Panc1 (cell line): ENCODE measurements around the gene ANKRD13D. TPM values are rescaled to one million over a fixed set of nuclear protein-coding genes. Genes with fewer than 3 reads are reported as not detected.

Source experiments
- ATAC-seq: fragments of 200-7000 bp; cut with Tn5 transposase; 2 replicates; pipeline ENCODE4 v1.9.1; 2020; ENCODE audit warnings: mild to moderate bottlenecking, moderate library complexity
- BruUV-seq: library from RNA; stranded (reverse); fragments of 400-500 nt; replicated peaks from 2 replicates; lab custom pipeline; 2021; lab: Mats Ljungman, UMichigan
- CTCF ChIA-PET: fragments of 300-600 bp; sonication (Branson Sonifier 250); formaldehyde crosslinking; loops from one replicate; lab custom pipeline; 2022; ENCODE audit warnings: antibody characterized with exemption; lab: Charles Lee
- POLR2A ChIA-PET: fragments of 300-600 bp; sonication (Branson Sonifier 250); formaldehyde crosslinking; loops from one replicate; lab custom pipeline; 2022; ENCODE audit warnings: antibody characterized with exemption; lab: Charles Lee
- DNase-seq: peaks from one replicate; pipeline ENCODE4 v3.0.0-alpha.2; 2010; ENCODE audit warnings: low read depth, low spot score
- H3K27ac ChIP-seq: 2 replicates; pipeline ENCODE4 v1.5.1; 2011; ENCODE audit warnings: mild to moderate bottlenecking, low read length, inconsistent platforms
- H3K27me3 ChIP-seq: fragments of 200-500 bp; sonication (Bioruptor generic); 2 replicates; pipeline ENCODE4 v1.6.0; 2014; ENCODE audit warnings: low read length, inconsistent platforms; ENCODE audit not compliant: control insufficient read depth, insufficient read depth
- H3K36me3 ChIP-seq: fragments of 200-500 bp; sonication (Bioruptor generic); 2 replicates; pipeline ENCODE4 v1.5.1; 2014; ENCODE audit warnings: inconsistent platforms, mild to moderate bottlenecking, low read length, moderate library complexity; ENCODE audit not compliant: control insufficient read depth, insufficient read depth
- H3K4me1 ChIP-seq: 2 replicates; pipeline ENCODE4 v1.5.1; 2011; ENCODE audit warnings: inconsistent platforms, mild to moderate bottlenecking, low read length, moderate library complexity; ENCODE audit not compliant: control insufficient read depth, insufficient read depth
- H3K4me3 ChIP-seq, 2 experiments: 2 replicates each; pipeline ENCODE4 v1.5.1; 2011 to 2012; ENCODE audit warnings: low read depth in 2 of 2, low read length in 2 of 2, mild to moderate bottlenecking in 2 of 2, inconsistent platforms in 1 of 2, moderate library complexity in 1 of 2
- H3K9me3 ChIP-seq: fragments of 200-500 bp; sonication (Bioruptor generic); 2 replicates; pipeline ENCODE4 v1.5.1; 2014; ENCODE audit warnings: low read depth, mild to moderate bottlenecking, inconsistent platforms, low read length, moderate library complexity; ENCODE audit not compliant: control insufficient read depth, insufficient read depth
- CTCF ChIP-seq: fragments of 450-650 bp; IDR thresholded peaks from 2 replicates; pipeline ENCODE4 v1.5.1; 2017; ENCODE audit warnings: mild to moderate bottlenecking
- POLR2AphosphoS5 ChIP-seq: IDR thresholded peaks from 2 replicates; pipeline ENCODE4 v1.6.1; 2012; ENCODE audit warnings: mild to moderate bottlenecking, low read depth, low read length, moderate library complexity
- SIN3A ChIP-seq: IDR thresholded peaks from 2 replicates; pipeline ENCODE4 v1.6.1; 2012; ENCODE audit warnings: low read depth, mild to moderate bottlenecking, low read length, moderate library complexity, borderline replicate concordance; ENCODE audit not compliant: insufficient read depth
- TCF7L2 ChIP-seq: IDR thresholded peaks from 2 replicates; pipeline ENCODE4 v1.6.1; 2011; ENCODE audit warnings: mild to moderate bottlenecking, low read depth, low read length, inconsistent platforms
- in situ Hi-C: cut with HindIII; loops from 2 replicates; pipeline ENCODE4 v1.10.0; 2016; ENCODE audit warnings: low sequenced_read_pairs, low pct_unique_long_range_greater_than_20kb
- intact Hi-C: fragments of 100-400 bp; cut with micrococcal nuclease; formaldehyde crosslinking; loops from one replicate; pipeline ENCODE4 v1.10.0; 2022; ENCODE audit not compliant: unreplicated experiment
- total RNA-seq: library from RNA; stranded (reverse); gene quantifications from one replicate; pipeline ENCODE4 v1.2.1, GENCODE V29; 2021; ENCODE audit not compliant: unreplicated experiment
- TF ChIP-seq, protein P1 (sequence below), 2 experiments: IDR thresholded peaks; 2 replicates each; pipeline ENCODE4 v1.6.1; 2011 to 2012; ENCODE audit warnings: low read depth in 2 of 2, control low read depth in 1 of 2, low read length in 1 of 2, mild to moderate bottlenecking in 1 of 2, moderate library complexity in 1 of 2; ENCODE audit not compliant: insufficient read depth in 1 of 2

Gene ANKRD13D
- total RNA-seq, 1 experiment from 2014 or later, result 76.5 TPM

DNA sequence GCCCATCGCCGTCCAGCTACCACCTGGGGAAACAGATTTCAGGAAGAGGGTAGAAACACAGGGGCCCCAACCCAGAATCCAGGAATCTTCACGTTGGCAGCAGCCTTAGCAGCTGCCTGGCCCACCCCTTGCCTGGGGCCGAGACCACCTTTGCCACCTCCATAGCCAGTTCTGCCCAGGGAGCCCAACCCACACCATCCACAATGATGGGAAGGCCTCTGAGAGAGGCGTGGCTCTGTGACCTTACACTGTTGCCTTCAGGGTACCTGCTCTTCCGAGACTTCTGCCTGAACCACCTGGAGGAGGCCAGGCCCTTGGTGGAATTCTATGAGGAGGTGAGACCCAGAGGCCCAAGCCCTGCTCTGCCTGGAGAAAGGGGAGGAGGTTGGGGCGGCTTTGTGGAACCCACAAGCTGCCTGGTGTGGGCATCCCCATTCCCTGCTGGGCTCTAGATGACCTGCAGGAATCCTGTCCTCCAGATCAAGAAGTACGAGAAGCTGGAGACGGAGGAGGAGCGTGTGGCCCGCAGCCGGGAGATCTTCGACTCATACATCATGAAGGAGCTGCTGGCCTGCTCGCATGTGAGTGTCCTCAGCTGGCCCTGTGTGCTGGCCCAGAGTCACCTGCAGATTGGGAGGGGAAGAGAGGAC is 10.0 kb upstream of the ANKRD13D start:
- intact Hi-C loops, result no loop called here
- H3K4me1 ChIP-seq, result peaks cover 10% of the 10 kb centered on the region
- H3K36me3 ChIP-seq, result peaks cover 7% of the 10 kb centered on the region; the same call in 1 of the 2 replicates
- CTCF ChIA-PET, result interaction anchor here (0.9 kb wide), 1 partner anchor 14 kb away, joined by 3 read pairs; no protein-coding TSS in a partner anchor
- no peaks in the 10 kb centered on the region for H3K27me3 ChIP-seq
- H3K9me3 ChIP-seq, result no peaks in the 10 kb centered on the region
- POLR2A ChIA-PET, result no interaction called here
- H3K4me3 ChIP-seq, result no peak overlapping the region
- no peak for DNase-seq
- no peak overlapping the region for H3K27ac ChIP-seq
- no TSS peak for BruUV-seq
- no peak for ATAC-seq
- no peak for TF ChIP-seq TCF7L2
- TF ChIP-seq CTCF, result no peak
- TF ChIP-seq POLR2AphosphoS5, result no peak
- TF ChIP-seq SIN3A, result no peak
- TF ChIP-seq, protein P1, sequence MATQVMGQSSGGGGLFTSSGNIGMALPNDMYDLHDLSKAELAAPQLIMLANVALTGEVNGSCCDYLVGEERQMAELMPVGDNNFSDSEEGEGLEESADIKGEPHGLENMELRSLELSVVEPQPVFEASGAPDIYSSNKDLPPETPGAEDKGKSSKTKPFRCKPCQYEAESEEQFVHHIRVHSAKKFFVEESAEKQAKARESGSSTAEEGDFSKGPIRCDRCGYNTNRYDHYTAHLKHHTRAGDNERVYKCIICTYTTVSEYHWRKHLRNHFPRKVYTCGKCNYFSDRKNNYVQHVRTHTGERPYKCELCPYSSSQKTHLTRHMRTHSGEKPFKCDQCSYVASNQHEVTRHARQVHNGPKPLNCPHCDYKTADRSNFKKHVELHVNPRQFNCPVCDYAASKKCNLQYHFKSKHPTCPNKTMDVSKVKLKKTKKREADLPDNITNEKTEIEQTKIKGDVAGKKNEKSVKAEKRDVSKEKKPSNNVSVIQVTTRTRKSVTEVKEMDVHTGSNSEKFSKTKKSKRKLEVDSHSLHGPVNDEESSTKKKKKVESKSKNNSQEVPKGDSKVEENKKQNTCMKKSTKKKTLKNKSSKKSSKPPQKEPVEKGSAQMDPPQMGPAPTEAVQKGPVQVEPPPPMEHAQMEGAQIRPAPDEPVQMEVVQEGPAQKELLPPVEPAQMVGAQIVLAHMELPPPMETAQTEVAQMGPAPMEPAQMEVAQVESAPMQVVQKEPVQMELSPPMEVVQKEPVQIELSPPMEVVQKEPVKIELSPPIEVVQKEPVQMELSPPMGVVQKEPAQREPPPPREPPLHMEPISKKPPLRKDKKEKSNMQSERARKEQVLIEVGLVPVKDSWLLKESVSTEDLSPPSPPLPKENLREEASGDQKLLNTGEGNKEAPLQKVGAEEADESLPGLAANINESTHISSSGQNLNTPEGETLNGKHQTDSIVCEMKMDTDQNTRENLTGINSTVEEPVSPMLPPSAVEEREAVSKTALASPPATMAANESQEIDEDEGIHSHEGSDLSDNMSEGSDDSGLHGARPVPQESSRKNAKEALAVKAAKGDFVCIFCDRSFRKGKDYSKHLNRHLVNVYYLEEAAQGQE (IDR thresholded peaks at IDR 0.05; ENCODE audit: insufficient read depth in 1 of 2, low read depth in 2 of 2, low read length in 1 of 2), result no peak
- in situ Hi-C loops, result no loop called here

GRCh38 chr11:67279589-67280340 is 9.3 kb upstream of the ANKRD13D start:
- Histone ChIP-seq H3K9me3 (no peaks in the 10 kb centered on the region), H3K4me1 (peaks cover 10% of the 10 kb centered on the region), H3K27me3 (no peaks in the 10 kb centered on the region), H3K27ac (no peak overlapping the region), H3K36me3 (peaks cover 7% of the 10 kb centered on the region; the same call in 1 of the 2 replicates), H3K4me3 (no peak overlapping the region)
- DNase-seq, result no peak
- in situ Hi-C loops, result no loop called here
- ChIA-PET POLR2A (no interaction called here), CTCF (interaction anchor here (0.9 kb wide), 1 partner anchor 14 kb away, joined by 3 read pairs; no protein-coding TSS in a partner anchor)
- TF ChIP-seq SIN3A (no peak), TCF7L2 (no peak), POLR2AphosphoS5 (no peak), CTCF (no peak)
- TF ChIP-seq, protein P1 (IDR thresholded peaks at IDR 0.05; ENCODE audit: insufficient read depth in 1 of 2, low read depth in 2 of 2, low read length in 1 of 2), result no peak
- intact Hi-C loops, result no loop called here
- no TSS peak for BruUV-seq
- no peak for ATAC-seq
